ENCODE data around the gene WDTC1. TPM values are rescaled to one million over a fixed set of nuclear protein-coding genes. Genes with fewer than 3 reads are reported as not detected.
"Not testable (repeated sequence)": the region's sequence is repeated elsewhere in the genome, so short reads cannot be mapped to it uniquely, and the experiment has no call there.

The WDTC1 gene
- total RNA-seq, 1 donor from 2014 or later = 18.5 TPM

GRCh38 chr1:27246194-27246593, 11.8 kb downstream of the WDTC1 start:
- no peak for DNase-seq (ENCODE audit: low read depth in 2 of 2)

- no peak for DNase-seq (ENCODE audit: low read depth in 2 of 2)
Measured at GRCh38 chr1:27253596-27253995, 19.2 kb downstream of the WDTC1 start.

DNA sequence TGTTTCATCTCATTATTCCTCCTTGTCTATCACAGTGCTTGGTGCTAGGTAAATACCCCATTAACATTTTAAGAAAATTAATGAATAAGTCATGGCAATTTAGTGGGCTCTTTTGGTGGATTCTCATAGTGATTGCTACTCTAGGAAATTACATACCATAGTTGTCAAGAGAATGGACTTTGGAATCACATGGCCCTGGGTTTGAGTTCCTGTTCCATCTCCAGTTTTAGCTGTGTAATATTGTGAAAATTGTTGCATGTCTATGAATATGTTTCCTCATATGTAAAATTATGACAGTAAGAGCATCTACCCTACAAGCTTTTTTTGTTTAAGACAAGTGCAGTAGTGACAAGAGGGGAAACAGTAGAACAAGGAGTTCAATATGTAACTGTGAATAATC, 20.7 kb downstream of the WDTC1 start:
- DNase-seq (ENCODE audit: low read depth in 2 of 2) = no peak

GRCh38 chr1:27257155-27257554, 22.7 kb downstream of the WDTC1 start:
- DNase-seq (ENCODE audit: low read depth in 2 of 2) = no peak

DNA sequence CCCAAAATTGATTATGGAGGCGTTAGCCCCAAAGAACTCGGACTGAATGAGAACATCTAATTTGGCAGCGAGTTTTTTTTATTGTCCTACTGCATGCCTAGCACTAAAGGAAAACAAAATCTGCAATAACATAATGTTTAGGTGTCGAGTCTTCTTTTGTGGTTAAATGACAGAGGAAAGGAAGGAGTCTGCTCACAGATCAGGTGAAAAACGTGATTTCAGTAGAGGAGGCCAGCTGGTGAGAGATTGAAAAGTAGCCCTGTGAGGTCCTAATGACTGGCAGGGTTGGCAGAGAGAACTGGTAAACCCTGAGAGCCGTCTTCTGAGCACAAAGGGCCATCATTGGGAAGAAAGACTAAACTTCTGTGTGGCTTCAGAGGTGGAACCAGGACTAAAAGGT, 24.2 kb downstream of the WDTC1 start:
- DNase-seq (ENCODE audit: low read depth in 2 of 2) = no peak

DNA sequence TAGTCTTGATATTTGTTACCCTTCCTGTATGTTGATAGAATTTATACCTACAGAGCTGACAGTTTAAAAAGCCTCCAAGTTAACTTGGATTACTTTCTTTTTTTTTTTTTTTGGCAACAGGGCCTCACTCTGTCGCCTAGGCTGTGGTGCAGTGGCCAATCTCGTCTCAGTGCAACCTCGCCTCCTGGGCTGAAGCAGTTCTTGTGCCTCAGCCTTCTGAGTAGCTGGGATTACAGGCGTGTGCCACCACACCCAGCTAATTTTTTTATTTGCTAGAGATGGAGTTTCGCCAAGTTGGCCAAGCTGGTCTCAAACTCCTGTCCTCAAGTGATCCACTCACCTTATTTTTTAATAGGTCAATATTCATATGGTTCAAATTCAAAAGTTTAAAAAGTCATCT, 32.7 kb downstream of the WDTC1 start:
- DNase-seq (ENCODE audit: low read depth in 2 of 2) = no peak

DNA sequence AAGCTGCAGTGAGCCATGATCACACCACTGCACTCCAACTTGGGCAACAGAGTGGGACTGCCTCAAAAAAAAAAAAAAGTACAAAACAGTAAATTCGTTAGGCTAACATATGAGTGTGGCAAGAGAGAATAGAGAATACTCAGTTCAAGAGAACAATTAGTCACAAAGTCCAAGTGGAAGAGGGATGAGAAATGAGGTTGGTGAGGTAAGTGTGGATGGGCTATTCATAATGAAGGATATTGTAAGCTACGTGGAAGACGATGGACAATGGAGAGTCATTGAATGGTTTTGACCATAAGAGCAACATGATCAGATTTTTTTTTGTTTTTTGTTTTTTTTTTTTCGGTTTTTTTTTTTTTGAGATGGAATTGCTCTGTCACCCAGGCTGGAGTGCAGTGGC, 34.8 kb downstream of the WDTC1 start:
- DNase-seq (ENCODE audit: low read depth in 2 of 2) = no peak

DNA sequence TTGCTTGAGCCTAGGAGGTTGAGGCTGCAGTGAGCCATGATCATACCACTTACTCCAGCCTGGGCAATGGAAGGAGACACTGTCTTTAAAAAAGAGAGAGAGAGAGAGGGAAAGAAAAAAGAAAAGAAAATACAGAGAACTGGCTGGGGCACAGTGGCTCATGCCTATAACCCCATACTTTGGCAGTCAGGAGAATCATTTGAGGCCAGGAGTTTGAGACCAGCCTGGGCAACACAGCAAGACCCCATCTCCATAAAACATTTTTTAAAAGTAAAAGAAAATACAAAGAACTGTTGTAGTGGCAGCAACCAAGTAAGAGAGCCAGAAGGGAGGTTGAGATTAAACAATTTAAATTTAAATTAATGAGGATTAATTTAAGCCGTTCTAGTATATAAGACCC, 39.8 kb downstream of the WDTC1 start:
- no peak for DNase-seq (ENCODE audit: low read depth in 2 of 2)

GRCh38 chr1:27275696-27276095, 41.3 kb downstream of the WDTC1 start:
- DNase-seq (ENCODE audit: low read depth in 2 of 2) = no peak

DNA sequence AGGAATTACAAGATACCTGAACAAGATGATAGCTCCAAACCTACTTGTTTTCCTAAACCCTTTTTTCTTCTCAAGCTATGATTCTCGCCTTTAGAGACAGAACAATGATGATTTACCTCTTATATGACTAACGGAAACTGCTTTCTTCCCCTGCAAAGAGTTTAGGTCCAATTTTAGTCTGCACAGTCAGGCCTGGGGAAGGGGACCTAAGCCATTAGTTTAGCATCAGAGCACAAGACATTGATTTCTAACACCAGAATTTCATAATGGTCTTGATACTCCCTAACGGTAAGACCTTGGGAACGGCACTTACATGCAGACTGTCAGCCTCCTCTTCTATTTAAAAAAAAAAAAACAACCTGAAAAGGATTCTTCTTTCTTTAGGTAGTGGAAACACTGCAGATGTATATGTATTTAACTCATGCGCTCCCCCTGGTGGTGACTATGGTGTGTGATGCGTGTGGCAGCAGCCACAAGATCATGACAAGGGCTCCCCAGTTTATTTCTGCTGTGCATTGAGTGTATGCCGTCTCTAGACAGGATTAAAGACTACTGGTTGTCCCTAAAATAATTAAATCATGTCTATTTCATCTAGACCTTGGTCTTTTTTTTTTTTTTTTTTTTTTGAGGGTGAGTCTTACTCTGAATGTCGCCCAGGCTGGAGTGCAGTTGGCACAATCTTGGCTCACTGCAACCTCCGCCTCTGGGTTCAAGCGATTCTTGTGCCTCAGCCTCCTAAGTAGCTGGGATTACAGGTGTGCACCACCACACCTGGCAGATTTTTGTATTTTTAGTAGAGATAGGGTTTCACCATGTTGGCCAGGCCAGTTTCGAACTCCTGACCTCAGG, 50.2 kb downstream of the WDTC1 start:
- DNase-seq (ENCODE audit: low read depth in 2 of 2) = peak; percentile 50 to 79

GRCh38 chr1:27285274-27285660, 50.8 kb downstream of the WDTC1 start:
- no peak for DNase-seq (ENCODE audit: low read depth in 2 of 2)

DNA sequence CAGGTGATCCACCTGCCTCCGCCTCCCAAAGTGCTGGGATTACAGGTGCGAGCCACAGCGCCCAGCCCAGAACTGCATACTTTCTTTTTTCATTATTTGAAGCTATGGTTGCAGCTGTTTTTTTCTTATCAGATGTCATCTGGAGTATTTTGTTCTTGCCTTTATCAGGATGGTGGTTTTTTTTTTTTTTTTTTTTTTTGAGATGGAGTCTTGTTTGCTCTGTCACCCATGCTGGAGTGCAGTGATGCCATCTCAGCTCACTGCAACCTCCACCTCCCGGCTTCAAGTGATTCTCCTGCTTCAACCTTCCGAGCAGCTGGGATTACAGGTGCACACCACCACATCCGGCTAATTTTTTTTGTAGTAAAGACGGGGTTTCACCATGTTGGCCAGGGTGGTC, 51.4 kb downstream of the WDTC1 start:
- not testable (repeated sequence) for DNase-seq (ENCODE audit: low read depth in 2 of 2)

GRCh38 chr1:27289125-27289524, 54.7 kb downstream of the WDTC1 start:
- DNase-seq (ENCODE audit: low read depth in 2 of 2) = not testable (repeated sequence)

GRCh38 chr1:27290581-27290980, 56.1 kb downstream of the WDTC1 start:
- DNase-seq (ENCODE audit: low read depth in 2 of 2) = no peak

- no peak for DNase-seq (ENCODE audit: low read depth in 2 of 2)
Measured at GRCh38 chr1:27292106-27292505, 57.7 kb downstream of the WDTC1 start.

DNA sequence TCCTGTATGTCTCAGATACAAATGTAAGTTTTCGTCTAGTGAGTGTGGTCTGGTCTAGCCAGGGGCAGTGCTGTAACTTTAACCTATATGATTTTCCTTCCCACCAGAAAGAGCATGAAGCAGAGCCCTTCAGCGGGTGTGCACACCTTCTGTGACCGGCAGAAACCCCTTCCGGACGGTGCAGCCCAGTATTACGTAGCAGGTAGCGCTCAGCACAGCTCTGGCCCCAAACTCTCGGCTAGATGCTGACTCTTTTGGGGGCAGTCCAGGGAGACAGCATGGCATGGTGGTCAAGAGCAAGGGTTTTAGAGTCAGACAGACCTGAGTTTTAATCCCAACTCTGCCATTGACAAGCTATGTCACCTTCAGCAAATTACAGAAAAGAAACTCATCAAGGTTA, 59.5 kb downstream of the WDTC1 start:
- DNase-seq (ENCODE audit: low read depth in 2 of 2) = no peak

GRCh38 chr1:27296773-27297291, 62.4 kb downstream of the WDTC1 start:
- peak; percentile 7 to 48 for DNase-seq (ENCODE audit: low read depth in 2 of 2)

GRCh38 chr1:27297903-27298302, 63.5 kb downstream of the WDTC1 start:
- no peak for DNase-seq (ENCODE audit: low read depth in 2 of 2)

GRCh38 chr1:27298632-27299384, 64.4 kb downstream of the WDTC1 start:
- no peak for DNase-seq (ENCODE audit: low read depth in 2 of 2)

GRCh38 chr1:27299385-27300271, 65.2 kb downstream of the WDTC1 start:
- DNase-seq (ENCODE audit: low read depth in 2 of 2) = peak in 1 of 2 donors; percentile 17

DNA sequence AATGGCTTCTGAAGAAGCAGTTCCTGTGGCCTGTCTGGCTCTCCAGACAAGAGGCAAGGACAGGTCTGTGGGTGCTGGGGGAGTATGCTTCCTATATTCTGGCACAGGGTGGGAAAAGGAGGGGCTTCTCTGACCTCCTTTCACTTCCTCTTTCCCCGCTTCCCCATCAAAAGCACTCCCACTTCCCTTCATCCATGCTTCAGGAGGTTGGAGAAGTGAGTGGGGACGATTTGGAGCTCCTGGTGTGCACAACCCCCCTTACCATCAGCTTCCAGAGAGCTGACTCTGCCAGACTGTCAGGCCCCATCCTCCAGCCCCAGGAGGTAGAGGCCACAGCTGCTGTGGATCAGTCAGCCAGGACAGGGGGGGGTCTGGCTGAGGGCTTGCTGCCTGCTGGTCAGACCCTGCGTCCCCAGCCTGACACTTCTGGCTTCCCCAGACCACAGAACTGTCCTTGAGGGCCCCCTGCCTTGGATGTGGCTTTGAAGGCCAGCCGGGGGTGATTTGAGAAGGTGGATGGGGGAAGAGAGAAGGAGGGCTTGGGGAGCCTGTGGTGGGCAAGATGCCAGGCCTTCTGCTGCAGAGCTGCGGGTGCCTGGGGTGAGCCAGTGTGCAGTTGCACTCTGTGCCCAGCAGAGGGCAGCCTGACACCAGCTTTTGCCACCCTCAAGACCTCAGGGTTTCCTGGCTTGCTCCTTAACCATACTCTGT, 66.1 kb downstream of the WDTC1 start:
- DNase-seq (ENCODE audit: low read depth in 2 of 2) = peak; percentile 49 to 81
